ENCODE measurements around the gene CTXND1. TPM values are rescaled to one million over a fixed set of nuclear protein-coding genes. Genes with fewer than 3 reads are reported as not detected.

CTXND1 gene
- not detected in 2 replicates for total RNA-seq

GRCh38 chr15:80252121-80252518 is at the start of gene CTXND1:
TSS of gene CTXND1 (minus strand) at chr15:80252213. CDS start at chr15:80201949, 50,264 bp downstream.

DNA sequence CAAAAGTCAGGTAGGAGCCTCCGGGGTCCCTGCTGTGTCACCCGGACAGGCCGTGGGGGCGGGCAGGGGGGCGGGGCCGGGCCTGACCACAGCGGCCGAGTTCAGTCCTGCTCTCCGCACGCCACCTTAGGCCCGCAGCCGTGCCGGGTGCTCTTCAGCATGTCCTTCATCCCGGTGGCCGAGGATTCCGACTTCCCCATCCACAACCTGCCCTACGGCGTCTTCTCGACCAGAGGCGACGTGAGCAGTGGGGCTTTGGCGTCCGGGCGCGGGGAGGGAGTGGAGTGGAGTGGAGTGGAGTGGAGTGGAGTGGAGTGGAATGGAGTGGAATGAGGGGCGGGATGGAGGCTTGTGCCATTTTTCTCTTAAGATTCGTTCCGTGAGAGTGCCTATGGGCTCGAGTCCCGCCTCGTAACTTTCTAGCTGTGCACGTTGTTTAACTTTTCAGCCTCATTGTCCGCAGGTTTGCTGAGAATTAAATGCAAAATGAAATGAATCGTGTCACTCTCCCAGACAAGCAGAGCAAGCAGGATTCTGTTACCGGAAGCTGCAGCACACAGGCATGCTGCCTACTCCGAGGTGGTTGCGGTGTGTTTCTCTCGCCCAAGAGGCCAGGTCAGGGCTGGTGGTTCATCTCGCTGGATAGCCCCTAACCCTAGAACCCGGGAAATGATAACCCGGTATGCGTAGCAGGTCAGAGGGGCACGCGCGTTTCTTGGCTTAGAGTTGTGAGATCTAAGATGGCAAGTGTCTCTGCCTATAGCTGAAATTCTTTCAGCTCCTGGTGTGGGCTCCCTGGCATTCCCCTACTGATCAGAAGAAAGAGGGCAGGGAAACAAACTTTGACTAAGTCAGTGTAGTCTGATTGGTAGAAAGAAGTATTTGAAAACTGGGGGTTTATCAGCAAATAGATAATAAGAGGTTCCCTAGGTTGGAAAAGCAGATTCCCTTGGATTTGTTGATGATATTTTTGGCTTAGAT is 98.8 kb downstream of the CTXND1 start, which contains the start of gene FAH:
TSS of gene FAH (plus strand) at position 104 of the 981 bp plus-strand sequence. CDS start at position 160, 56 bp downstream.

Other genes with a start within 250 kb of the CTXND1 start
- 140 and 176 TPM in 2 replicates for gene ZFAND6, start 192.5 kb downstream of the CTXND1 start, total RNA-seq
- 25.3 and 26.0 TPM in 2 replicates for gene FAH, start 99.2 kb downstream of the CTXND1 start, total RNA-seq
- 0.21 and 0.72 TPM in 2 replicates for gene ARNT2, start 152.2 kb upstream of the CTXND1 start, total RNA-seq

All from tracheal epithelial cell (primary cell).